ENCODE results near the gene HIF3A.

GRCh38 chr19:46321653-46322052 is 24.8 kb downstream of the HIF3A start:
- TF ChIP-seq EZH2phosphoT487 (IDR thresholded peaks at IDR 0.05; ENCODE audit: borderline replicate concordance, low read length) (no peak), CTCF (conservative IDR thresholded peaks at IDR 0.05; ENCODE audit: low read depth, low read length) (no peak)
